HepG2 (cell line): ENCODE data around the gene HERC4. TPM values are rescaled to one million over a fixed set of nuclear protein-coding genes. Genes with fewer than 3 reads are reported as not detected.

Experiments
- AGO1 ChIP-seq: fragments of 200-400 bp; formaldehyde crosslinking; IDR thresholded peaks from 2 replicates; pipeline ENCODE4 v1.6.1; 2017; ENCODE audit warnings: mild to moderate bottlenecking, low read depth, low read length, moderate library complexity; ENCODE audit not compliant: poor library complexity, severe bottlenecking
- CREM ChIP-seq, 2 experiments: sonication (generic) in 1 of 2; formaldehyde crosslinking in 1 of 2; IDR thresholded peaks; 2 replicates each; pipeline versions ENCODE4 v1.4.0 to v1.6.1; 2016 to 2020; ENCODE audit warnings: antibody characterized with exemption in 1 of 2, mild to moderate bottlenecking in 1 of 2, missing genetic modification reagents in 1 of 2
- FOXK2 ChIP-seq: fragments of 450-650 bp; IDR thresholded peaks from 2 replicates; pipeline ENCODE4 v1.6.1; 2016
- GLMP ChIP-seq: sonication (generic); formaldehyde crosslinking; IDR thresholded peaks from 2 replicates; pipeline ENCODE4 v1.9.0; 2021; ENCODE audit warnings: missing genetic modification reagents, mild to moderate bottlenecking, borderline replicate concordance
- HMGXB3 ChIP-seq: sonication (generic); formaldehyde crosslinking; IDR thresholded peaks from 2 replicates; pipeline ENCODE4 v1.4.0; 2020; ENCODE audit warnings: missing genetic modification reagents, borderline replicate concordance
- HOXA5 ChIP-seq: sonication (generic); formaldehyde crosslinking; IDR thresholded peaks from 2 replicates; pipeline ENCODE4 v1.4.0; 2020; ENCODE audit warnings: missing genetic modification reagents
- IKZF5 ChIP-seq: IDR thresholded peaks from 2 replicates; pipeline ENCODE4 v1.6.1; 2018; ENCODE audit warnings: missing genetic modification reagents, mild to moderate bottlenecking, missing compliant biosample characterization
- JUN ChIP-seq: sonication (generic); formaldehyde crosslinking; IDR thresholded peaks from 2 replicates; pipeline ENCODE4 v1.4.0; 2020; ENCODE audit warnings: mild to moderate bottlenecking, missing genetic modification reagents
- KDM5B ChIP-seq: sonication (generic); formaldehyde crosslinking; IDR thresholded peaks from 2 replicates; pipeline ENCODE4 v1.4.0; 2020; ENCODE audit warnings: missing genetic modification reagents, mild to moderate bottlenecking, borderline replicate concordance
- MZF1 ChIP-seq: sonication (generic); formaldehyde crosslinking; IDR thresholded peaks from 2 replicates; pipeline ENCODE4 v1.8.1; 2023; ENCODE audit warnings: mild to moderate bottlenecking, missing genetic modification reagents, borderline replicate concordance
- NFRKB ChIP-seq: fragments of 450-650 bp; IDR thresholded peaks from 2 replicates; pipeline ENCODE4 v1.6.1; 2017
- NR2F1 ChIP-seq, 2 experiments: fragments of 450-650 bp in 1 of 2; formaldehyde crosslinking in 1 of 2; IDR thresholded peaks; 2 replicates each; pipeline versions ENCODE4 v1.5.0 to v1.6.1; 2016 to 2020; ENCODE audit warnings: mild to moderate bottlenecking in 1 of 2, missing compliant biosample characterization in 1 of 2, missing genetic modification reagents in 1 of 2, moderate library complexity in 1 of 2
- PBX3 ChIP-seq: sonication (generic); formaldehyde crosslinking; IDR thresholded peaks from 2 replicates; pipeline ENCODE4 v1.8.1; 2023; ENCODE audit warnings: missing genetic modification reagents, inconsistent platforms, borderline replicate concordance
- RARA ChIP-seq: IDR thresholded peaks from 2 replicates; pipeline ENCODE4 v1.6.1; 2016; ENCODE audit warnings: missing genetic modification reagents, missing compliant biosample characterization
- RFXANK ChIP-seq: IDR thresholded peaks from 2 replicates; pipeline ENCODE4 v1.6.1; 2016
- TBP ChIP-seq: sonication (generic); formaldehyde crosslinking; IDR thresholded peaks from 2 replicates; pipeline ENCODE4 v1.5.0; 2020; ENCODE audit warnings: missing genetic modification reagents
- TBX3 ChIP-seq: fragments of 450-650 bp; IDR thresholded peaks from 2 replicates; pipeline ENCODE4 v1.6.1; 2017; ENCODE audit warnings: antibody characterized with exemption, mild to moderate bottlenecking, inconsistent platforms, borderline replicate concordance
- ZFP37 ChIP-seq: sonication (generic); formaldehyde crosslinking; IDR thresholded peaks from 2 replicates; pipeline ENCODE4 v1.4.0; 2020; ENCODE audit warnings: missing genetic modification reagents, borderline replicate concordance
- ZNF264 ChIP-seq: sonication (generic); formaldehyde crosslinking; IDR thresholded peaks from 2 replicates; pipeline ENCODE4 v1.4.0; 2020; ENCODE audit warnings: missing genetic modification reagents
- ZNF616 ChIP-seq: sonication (generic); formaldehyde crosslinking; IDR thresholded peaks from 2 replicates; pipeline ENCODE4 v1.5.0; 2020; ENCODE audit warnings: low read depth, mild to moderate bottlenecking, missing genetic modification reagents
- ZNF788 ChIP-seq: sonication (generic); formaldehyde crosslinking; IDR thresholded peaks from 2 replicates; pipeline ENCODE4 v1.5.0; 2020; ENCODE audit warnings: mild to moderate bottlenecking, missing genetic modification reagents, borderline replicate concordance
- polyA plus RNA-seq, 8 experiments: library from polyadenylated mRNA; depleted of rRNA in 3 of 8; stranded (reverse) in 7 of 8; unstranded in 1 of 8; fragments of >200 nt; fragmentation: Illumina TruSeq in 4 of 8; extraction: Trizol in 4 of 8; gene quantifications; 2 replicates each; pipeline versions ENCODE4 v1.2.1 to v1.2.3, GENCODE V29; 2011 to 2016; ENCODE audit warnings: low read depth in 4 of 8, missing spikeins in 1 of 8, mixed read lengths in 1 of 8; ENCODE audit not compliant: insufficient read depth in 1 of 8
- total RNA-seq, 5 experiments: library from RNA; depleted of rRNA; stranded (reverse); fragments of >200 nt; fragmentation: Illumina TruSeq; extraction: Trizol; gene quantifications; 2 replicates each; pipeline ENCODE4 v1.2.3, GENCODE V29; 2016; ENCODE audit warnings: low read depth in 1 of 5

Gene HERC4
- total and polyA plus RNA-seq, 2 of the 13 experiments (the other 11 are each of a cell fraction or from before 2014, with no cell fraction given): 9.8 to 20.2 TPM

- TF ChIP-seq HMGXB3 (CRISPR knock-in tag): peak; percentile 74
- no peak for TF ChIP-seq PBX3 (CRISPR knock-in tag)
- no peak for TF ChIP-seq NFRKB
- TF ChIP-seq JUN (CRISPR knock-in tag): no peak
- peak; percentile 81 for TF ChIP-seq RARA (CRISPR knock-in tag)
- peak; percentile 50; the same call in 1 of the 2 replicates for TF ChIP-seq ZNF264
- TF ChIP-seq ZNF616 (CRISPR knock-in tag): no peak
- TF ChIP-seq MZF1: no peak
- TF ChIP-seq TBP (CRISPR knock-in tag): no peak
- no peak for TF ChIP-seq CREM (IDR thresholded peaks at IDR 0.05)
- no peak for TF ChIP-seq CREM (CRISPR knock-in tag; IDR thresholded peaks at IDR 0.05)
- TF ChIP-seq FOXK2: peak; percentile 93
- TF ChIP-seq ZFP37 (CRISPR knock-in tag): peak; percentile 76; the same call in 1 of the 2 replicates
- peak in 1 of 2 experiments; percentile 53; a peak in 1 of 4 replicates for TF ChIP-seq NR2F1 (CRISPR knock-in tag; IDR thresholded peaks at IDR 0.05)
- peak; percentile 45; the same call in 1 of the 2 replicates for TF ChIP-seq TBX3
- TF ChIP-seq RFXANK (CRISPR knock-in tag): no peak
- peak; percentile 96 for TF ChIP-seq KDM5B (CRISPR knock-in tag)
- peak; percentile 74; the same call in 1 of the 2 replicates for TF ChIP-seq ZNF788 (CRISPR knock-in tag)
- peak; percentile 80; the same call in 1 of the 2 replicates for TF ChIP-seq HOXA5 (CRISPR knock-in tag)
- no peak for TF ChIP-seq GLMP (CRISPR knock-in tag)
- TF ChIP-seq AGO1: no peak
- TF ChIP-seq IKZF5: peak; percentile 90
Observed at GRCh38 chr10:67884313-67884841, 190.7 kb downstream of the HERC4 start, which contains the start of gene SIRT1 (continued).
